Ishikawa (cell line): ENCODE data around the gene EDNRB.

Source experiments
- CEBPB ChIP-seq: IDR thresholded peaks from 2 replicates; pipeline ENCODE4 v1.6.1; 2012
- CREB1 ChIP-seq: IDR thresholded peaks from 2 replicates; pipeline ENCODE4 v1.6.1; 2012; ENCODE audit warnings: low read depth
- EGR1 ChIP-seq: IDR thresholded peaks from 2 replicates; pipeline ENCODE4 v1.6.1; 2012
- EP300 ChIP-seq: IDR thresholded peaks from 2 replicates; pipeline ENCODE4 v1.6.1; 2012; ENCODE audit warnings: borderline replicate concordance
- FOXM1 ChIP-seq: IDR thresholded peaks from 2 replicates; pipeline ENCODE4 v1.6.1; 2012; ENCODE audit warnings: low read depth, borderline replicate concordance
- MAX ChIP-seq: IDR thresholded peaks from 2 replicates; pipeline ENCODE4 v1.6.1; 2012
- NFIC ChIP-seq: IDR thresholded peaks from 2 replicates; pipeline ENCODE4 v1.6.1; 2012
- RAD21 ChIP-seq: IDR thresholded peaks from 2 replicates; pipeline ENCODE4 v1.6.1; 2012; ENCODE audit warnings: low read depth
- TAF1 ChIP-seq: IDR thresholded peaks from 2 replicates; pipeline ENCODE4 v1.6.1; 2012; ENCODE audit warnings: low read depth, mild to moderate bottlenecking
- TCF12 ChIP-seq: IDR thresholded peaks from 2 replicates; pipeline ENCODE4 v1.6.1; 2012; ENCODE audit warnings: low read depth
- TEAD4 ChIP-seq: IDR thresholded peaks from 2 replicates; pipeline ENCODE4 v1.6.1; 2012
- YY1 ChIP-seq: IDR thresholded peaks from 2 replicates; pipeline ENCODE4 v1.6.1; 2012; ENCODE audit warnings: low read depth
- ZBTB7A ChIP-seq: IDR thresholded peaks from 2 replicates; pipeline ENCODE4 v1.6.1; 2012; ENCODE audit warnings: low read depth
- TF ChIP-seq, protein P1 (sequence below): IDR thresholded peaks from 2 replicates; pipeline ENCODE4 v1.6.1; 2012; ENCODE audit warnings: low read depth, mild to moderate bottlenecking
- TF ChIP-seq, protein P2 (sequence below): IDR thresholded peaks from 2 replicates; pipeline ENCODE4 v1.6.1; 2012

The EDNRB gene

DNA sequence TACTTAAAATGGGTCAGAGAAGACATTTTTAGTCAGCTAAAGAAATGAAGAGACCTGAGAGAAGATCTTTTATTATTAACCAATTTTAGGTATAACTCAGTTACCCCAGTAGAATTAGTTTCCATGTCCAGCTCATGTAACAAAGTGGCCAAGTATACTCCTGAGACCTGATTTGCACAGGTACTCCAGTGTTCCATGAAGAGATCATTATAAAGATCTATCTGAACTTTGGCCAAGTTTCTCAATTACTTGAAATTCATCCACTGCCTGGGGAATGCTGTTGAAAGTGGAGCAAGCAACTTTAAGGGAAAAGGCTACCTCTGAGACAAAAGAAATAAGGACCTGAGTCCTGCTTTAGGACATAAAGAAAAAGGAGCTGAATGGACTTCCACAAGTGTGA is 47.0 kb downstream of the EDNRB start:
- no peak for TF ChIP-seq CREB1
- TF ChIP-seq NFIC: no peak
- TF ChIP-seq TAF1: no peak
- TF ChIP-seq EP300: no peak
- no peak for TF ChIP-seq RAD21
- TF ChIP-seq MAX: no peak
- TF ChIP-seq TCF12: no peak
- no peak for TF ChIP-seq FOXM1
- TF ChIP-seq CEBPB: no peak
- no peak for TF ChIP-seq TEAD4
- no peak for TF ChIP-seq ZBTB7A
- no peak for TF ChIP-seq EGR1
- TF ChIP-seq, protein P1, sequence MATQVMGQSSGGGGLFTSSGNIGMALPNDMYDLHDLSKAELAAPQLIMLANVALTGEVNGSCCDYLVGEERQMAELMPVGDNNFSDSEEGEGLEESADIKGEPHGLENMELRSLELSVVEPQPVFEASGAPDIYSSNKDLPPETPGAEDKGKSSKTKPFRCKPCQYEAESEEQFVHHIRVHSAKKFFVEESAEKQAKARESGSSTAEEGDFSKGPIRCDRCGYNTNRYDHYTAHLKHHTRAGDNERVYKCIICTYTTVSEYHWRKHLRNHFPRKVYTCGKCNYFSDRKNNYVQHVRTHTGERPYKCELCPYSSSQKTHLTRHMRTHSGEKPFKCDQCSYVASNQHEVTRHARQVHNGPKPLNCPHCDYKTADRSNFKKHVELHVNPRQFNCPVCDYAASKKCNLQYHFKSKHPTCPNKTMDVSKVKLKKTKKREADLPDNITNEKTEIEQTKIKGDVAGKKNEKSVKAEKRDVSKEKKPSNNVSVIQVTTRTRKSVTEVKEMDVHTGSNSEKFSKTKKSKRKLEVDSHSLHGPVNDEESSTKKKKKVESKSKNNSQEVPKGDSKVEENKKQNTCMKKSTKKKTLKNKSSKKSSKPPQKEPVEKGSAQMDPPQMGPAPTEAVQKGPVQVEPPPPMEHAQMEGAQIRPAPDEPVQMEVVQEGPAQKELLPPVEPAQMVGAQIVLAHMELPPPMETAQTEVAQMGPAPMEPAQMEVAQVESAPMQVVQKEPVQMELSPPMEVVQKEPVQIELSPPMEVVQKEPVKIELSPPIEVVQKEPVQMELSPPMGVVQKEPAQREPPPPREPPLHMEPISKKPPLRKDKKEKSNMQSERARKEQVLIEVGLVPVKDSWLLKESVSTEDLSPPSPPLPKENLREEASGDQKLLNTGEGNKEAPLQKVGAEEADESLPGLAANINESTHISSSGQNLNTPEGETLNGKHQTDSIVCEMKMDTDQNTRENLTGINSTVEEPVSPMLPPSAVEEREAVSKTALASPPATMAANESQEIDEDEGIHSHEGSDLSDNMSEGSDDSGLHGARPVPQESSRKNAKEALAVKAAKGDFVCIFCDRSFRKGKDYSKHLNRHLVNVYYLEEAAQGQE: no peak
- no peak for TF ChIP-seq YY1
- TF ChIP-seq, protein P2, sequence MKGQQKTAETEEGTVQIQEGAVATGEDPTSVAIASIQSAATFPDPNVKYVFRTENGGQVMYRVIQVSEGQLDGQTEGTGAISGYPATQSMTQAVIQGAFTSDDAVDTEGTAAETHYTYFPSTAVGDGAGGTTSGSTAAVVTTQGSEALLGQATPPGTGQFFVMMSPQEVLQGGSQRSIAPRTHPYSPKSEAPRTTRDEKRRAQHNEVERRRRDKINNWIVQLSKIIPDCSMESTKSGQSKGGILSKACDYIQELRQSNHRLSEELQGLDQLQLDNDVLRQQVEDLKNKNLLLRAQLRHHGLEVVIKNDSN: no peak

GRCh38 chr13:77868717-77869116 is 49.9 kb downstream of the EDNRB start:
- TF ChIP-seq CEBPB (no peak), EGR1 (no peak), MAX (no peak), TAF1 (no peak), NFIC (no peak), CREB1 (no peak), TEAD4 (no peak)
- TF ChIP-seq, protein P2: no peak

GRCh38 chr13:77866971-77867370 is 51.7 kb downstream of the EDNRB start:
- TF ChIP-seq CEBPB: no peak
- no peak for TF ChIP-seq TCF12
- no peak for TF ChIP-seq EGR1
- TF ChIP-seq MAX: no peak
- TF ChIP-seq, protein P2: no peak
- no peak for TF ChIP-seq FOXM1
- TF ChIP-seq, protein P1: no peak
- no peak for TF ChIP-seq ZBTB7A
- TF ChIP-seq EP300: no peak
- no peak for TF ChIP-seq RAD21
- TF ChIP-seq YY1: no peak
- no peak for TF ChIP-seq NFIC
- TF ChIP-seq TAF1: no peak
- TF ChIP-seq CREB1: no peak
- TF ChIP-seq TEAD4: no peak

GRCh38 chr13:77865622-77866021 is 53.0 kb downstream of the EDNRB start:
- TF ChIP-seq RAD21 (no peak), TEAD4 (no peak)

GRCh38 chr13:77863144-77863543 is 55.5 kb downstream of the EDNRB start:
- TF ChIP-seq CREB1 (no peak), TCF12 (no peak), RAD21 (no peak), EGR1 (no peak), NFIC (no peak)
- TF ChIP-seq, protein P1: no peak
